HPDE6-E6E7 (cell line): Measurements from ENCODE around the gene SLC16A6.
"Not testable (repeated sequence)": the region's sequence is repeated elsewhere in the genome, so short reads cannot be mapped to it uniquely, and the experiment has no call there.

Source experiments
- DNase-seq: peaks from one replicate; pipeline ENCODE4 v3.0.0; 2011; ENCODE audit warnings: missing footprints; ENCODE audit errors: extremely low spot score

The SLC16A6 gene

DNA sequence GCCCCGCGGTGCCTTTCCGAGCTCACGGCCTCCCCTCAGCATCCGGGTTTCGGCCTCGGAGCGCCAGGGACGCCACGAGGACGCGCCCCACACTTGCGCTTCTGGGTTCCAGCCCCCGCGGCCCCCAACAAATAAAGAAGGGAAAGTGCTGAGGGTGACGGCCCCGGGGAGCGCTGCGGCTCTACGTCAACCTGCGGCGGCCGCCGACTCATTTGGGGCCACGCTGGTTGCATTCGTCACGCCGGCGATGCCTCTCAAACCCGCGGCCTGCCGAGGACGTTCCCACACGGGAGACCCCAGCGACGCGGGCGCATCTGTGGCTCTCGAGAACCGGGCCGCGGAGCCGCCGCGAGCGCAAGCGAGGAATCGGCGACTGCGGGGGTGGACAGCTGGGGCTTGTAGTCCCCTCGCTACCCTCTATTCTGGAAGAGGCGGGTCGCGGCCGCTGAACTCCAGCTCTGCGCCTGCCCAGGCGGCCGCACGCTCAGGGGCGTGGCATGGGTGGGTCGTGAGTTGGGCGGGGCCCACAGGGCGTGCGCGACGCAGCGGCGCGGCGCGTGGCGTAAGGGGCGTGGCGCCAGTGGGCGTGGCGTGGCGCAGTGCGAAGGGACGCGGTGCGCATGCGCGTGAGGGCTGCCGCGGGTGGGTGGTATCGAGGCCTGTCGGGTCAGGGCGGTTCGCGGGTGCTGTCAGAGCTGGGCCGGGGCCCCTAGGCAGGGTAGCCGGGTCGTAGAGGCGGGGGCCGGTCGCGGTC is 43.3 kb downstream of the SLC16A6 start, which contains the start of gene AMZ2:
Gene AMZ2, plus strand, starts transcription at position 599 of the 754 bp plus-strand sequence. CDS start 2,145 bp downstream, outside the sequence.
- DNase-seq = peak; percentile 81

GRCh38 chr17:68246271-68247028 is 44.5 kb downstream of the SLC16A6 start:
- no peak for DNase-seq

DNA sequence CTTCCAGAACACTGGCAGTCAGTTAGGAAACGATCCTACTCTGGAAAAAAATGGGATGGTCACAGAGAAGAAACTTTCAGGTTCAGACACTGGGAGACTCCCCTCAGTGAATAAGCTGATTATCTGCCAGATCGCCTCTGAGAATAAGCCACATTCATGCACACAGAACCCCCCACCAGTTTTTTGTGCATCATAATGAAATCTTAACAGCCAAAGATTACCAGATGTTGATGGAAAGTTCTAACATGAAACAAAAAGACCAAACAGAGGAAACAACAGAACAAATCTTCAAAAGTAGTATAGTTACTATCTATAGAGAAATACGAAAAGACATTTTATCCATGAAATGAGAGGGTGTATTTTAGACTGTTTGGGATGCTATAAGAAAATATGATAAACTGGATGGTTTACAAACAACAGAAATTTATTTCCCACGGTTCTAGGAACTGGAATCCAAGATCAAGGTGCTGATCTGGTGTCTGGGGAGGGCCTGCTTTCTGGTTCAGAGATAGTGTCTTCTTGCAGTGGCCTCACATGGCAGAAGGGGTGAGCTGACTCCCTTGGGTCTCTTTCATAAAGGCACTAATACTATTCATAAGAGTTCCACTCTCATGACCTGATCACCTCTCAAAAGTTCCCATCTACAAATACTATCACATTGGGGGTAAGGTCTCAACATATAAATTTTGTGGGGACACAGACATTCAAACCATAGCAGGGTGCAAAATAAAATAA is 51.1 kb downstream of the SLC16A6 start:
- no peak for DNase-seq

GRCh38 chr17:68238871-68239253 is 52.1 kb downstream of the SLC16A6 start:
- DNase-seq = no peak

DNA sequence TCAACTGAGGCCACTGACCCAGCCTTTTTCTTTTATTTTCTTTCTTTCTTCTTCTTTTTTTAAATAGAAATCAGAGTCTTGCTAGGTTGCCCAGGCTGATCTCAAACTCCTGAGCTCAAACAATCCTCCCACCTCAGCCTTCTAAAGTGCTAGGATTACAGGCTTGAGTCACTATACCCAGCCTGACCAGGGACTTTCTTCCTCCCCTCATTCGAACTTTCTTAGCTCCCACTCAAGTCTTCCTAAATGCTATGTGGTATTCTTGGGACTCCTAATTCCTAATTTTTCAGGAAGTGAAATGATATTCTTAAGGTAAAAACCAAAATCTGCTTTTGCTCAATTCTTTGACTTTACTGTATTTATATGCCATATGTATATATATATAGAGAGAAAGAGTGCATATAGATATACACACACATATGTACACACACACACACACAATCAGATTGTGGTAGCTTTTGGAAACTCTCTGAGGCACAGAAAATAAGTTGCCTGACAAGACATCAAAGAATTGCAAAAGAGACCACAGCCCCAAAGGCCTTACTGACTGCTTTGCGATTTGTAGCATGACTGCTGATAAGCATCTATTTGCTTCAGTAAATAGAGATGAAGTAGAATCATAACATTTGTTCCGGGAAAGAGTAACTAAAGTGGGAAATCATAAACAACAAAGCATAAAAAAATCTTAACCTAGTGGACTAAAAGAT is 52.6 kb downstream of the SLC16A6 start:
- DNase-seq = no peak

DNA sequence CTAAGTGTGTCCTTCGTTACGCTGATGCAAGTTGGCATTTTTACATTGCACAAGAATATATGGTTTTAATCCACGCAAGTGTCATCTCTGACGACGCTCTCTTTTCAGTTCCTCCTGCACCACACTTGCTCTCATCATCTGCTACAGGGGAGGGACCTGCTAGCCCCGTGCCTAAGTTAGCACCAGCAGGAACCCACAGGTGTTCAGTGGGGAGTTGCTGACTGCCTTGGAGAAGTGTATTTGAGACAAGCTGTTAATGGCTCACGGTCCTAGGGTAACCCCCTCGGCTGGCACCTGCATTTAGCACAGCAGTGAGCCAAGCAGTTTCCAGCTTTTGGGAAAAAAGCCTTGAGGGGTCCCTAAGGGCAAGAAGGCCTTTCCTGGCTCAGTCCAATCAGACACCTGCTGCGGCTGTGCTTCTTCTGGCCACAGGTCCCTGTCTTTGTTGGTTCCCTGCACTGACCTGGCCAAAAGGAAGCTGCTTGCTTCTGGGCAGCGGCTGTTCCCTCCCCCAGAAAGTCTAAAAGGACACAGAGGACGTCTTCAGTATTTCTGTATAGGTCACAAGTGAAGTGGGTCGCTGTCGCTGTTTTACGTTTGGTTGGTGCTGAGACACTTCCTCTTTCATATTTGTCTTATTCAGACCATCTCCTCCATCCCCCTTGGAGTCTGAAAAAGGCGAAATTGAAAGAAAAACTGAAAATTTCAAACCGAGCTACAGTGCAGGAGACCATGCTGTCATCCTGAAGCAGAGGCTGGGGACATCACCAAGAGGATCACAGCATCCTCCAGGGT is 53.4 kb downstream of the SLC16A6 start:
- not testable (repeated sequence) for DNase-seq

- not testable (repeated sequence) for DNase-seq
Measured at GRCh38 chr17:68235336-68235791, 55.6 kb downstream of the SLC16A6 start.

- DNase-seq = peak; percentile 89
Measured at GRCh38 chr17:68234726-68235335, 56.1 kb downstream of the SLC16A6 start.

DNA sequence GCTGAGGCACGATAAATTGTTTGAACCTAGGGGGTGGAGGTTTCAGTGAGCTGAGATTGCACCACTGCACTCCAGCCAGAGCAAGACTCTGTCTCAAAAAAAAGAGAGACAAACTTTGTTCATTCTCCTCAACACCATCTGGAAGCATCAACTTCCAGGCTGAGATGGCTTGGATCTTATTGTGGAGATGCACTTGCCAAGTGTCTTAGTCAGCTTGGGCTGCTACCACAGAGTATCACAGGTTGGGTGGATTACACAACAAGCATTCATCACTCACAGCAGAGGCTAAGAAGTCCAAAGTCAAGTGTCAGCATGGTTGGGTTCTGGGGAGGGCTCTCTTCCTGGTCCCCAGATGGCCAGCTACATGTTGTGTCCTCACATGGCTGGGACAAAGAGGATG is 58.2 kb downstream of the SLC16A6 start:
- DNase-seq = peak; percentile 14

- DNase-seq = no peak
Measured at GRCh38 chr17:68231541-68231940, 59.4 kb downstream of the SLC16A6 start.

DNA sequence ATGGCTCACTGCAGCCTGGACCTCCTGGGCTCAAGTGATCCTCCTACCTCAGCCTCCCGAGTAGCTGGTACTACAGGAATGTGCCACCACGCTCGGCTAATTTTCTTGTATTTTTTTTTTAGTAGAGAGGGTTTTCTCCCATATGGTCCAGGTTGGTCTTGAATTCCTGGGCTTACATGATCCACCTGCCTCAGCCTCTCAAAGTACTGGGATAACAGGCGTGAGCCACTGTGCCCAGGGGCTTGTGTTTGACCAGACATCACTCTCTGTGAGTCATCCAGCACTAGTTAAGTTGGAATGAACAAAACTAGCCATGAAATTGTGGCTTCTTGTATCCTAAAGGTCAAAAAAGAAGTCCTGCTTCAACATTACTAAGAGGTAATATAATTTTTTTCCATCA is 59.8 kb downstream of the SLC16A6 start:
- DNase-seq = not testable (repeated sequence)

DNA sequence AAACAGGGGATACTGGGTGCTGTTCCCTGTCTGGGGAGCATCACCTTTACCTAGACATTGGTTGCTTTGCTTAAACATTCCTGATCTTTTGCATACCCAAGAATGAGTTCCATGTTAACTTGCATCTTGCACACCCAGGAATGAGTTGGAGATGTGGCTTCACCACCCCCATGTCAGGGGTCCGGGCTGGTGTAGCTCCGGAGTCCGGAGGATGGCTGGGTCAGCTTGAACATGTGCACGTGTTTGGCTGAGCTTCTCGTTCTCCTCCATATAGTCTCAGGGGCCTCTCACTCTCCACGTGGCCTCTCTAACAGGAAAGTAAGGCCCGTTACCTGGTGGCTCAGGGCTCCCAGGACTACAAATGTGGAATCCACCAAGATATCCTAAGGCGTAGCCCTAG is 61.3 kb downstream of the SLC16A6 start:
- no peak for DNase-seq

DNA sequence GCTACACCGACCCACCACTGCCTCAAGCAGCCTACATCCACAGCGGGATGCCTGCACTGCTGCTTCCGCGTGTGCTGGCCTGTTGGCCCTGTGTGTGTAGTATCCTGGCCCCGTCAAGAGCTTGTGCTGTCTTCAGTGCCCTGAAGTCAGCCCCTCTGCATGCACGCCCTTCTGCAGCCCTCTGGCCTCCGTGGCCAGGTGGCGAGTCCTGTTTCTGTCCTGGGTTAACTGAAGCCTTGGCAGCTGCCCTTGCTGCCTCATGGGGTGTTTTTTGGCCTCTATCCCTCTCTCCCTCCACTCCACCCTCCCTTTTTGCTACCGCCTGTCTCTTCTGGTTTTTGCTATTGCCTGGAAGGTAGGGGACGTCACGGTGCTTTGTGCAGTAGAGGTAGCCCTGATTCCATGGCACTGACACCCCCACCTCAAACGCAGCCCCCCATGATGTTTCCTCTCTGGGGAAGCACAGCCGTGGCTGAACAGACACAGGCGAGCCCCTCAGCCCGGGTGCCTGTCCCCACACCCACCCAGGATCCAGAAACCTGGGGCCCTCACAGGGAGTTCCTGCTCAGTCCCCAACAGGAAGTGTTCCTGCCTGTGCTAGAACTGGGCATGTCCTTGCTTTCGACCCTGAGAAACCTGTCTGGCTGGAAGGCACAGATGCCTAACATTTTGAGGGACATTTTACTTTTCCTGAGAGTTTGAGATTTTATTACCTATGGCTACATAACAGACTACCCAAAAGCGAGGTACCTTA is 61.9 kb downstream of the SLC16A6 start:
- no peak for DNase-seq

GRCh38 chr17:68228039-68228680 is 62.8 kb downstream of the SLC16A6 start:
- DNase-seq = not testable (repeated sequence)

GRCh38 chr17:68225055-68225454 is 65.9 kb downstream of the SLC16A6 start:
- DNase-seq = not testable (repeated sequence)

DNA sequence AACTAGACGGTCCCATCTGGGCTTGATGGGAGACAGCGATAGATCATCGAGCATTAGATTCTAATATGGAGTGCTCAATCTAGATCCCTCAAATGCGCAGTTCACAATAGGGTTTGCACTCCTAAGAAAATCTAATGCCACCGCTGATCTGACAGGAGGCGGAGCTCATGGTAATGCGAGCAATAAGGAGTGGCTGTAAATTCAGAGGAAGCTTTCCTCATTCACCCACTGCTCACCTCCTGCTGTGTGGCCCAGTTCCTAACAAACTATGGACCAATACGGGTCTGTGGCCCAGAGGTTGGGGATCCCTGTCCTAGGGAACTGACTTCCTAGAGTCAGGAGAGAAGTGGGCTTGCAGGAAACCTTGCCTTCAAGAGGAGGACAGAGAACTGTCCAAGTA is 68.3 kb downstream of the SLC16A6 start:
- DNase-seq = no peak

- no peak for DNase-seq
Measured at GRCh38 chr17:68221786-68222185, 69.1 kb downstream of the SLC16A6 start.

DNA sequence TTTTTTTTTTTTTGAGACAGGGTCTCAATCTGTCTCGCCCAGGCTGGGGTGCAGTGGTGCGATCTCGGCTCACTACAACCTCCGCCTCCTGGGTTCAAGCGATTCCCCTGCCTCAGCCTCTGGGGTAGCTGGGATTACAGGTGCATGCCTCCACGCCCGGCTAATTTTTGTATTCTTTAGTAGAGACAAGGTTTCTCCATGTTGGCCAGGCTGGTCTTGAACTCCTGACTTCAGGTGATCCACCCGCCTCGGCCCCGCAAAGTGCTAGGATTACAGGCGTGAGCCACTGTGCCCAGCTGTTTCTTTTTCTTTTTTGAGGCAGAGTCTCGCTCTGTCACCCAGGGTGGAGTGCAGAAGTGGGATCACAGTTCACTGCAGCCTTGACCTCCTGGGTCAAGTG is 70.1 kb downstream of the SLC16A6 start:
- not testable (repeated sequence) for DNase-seq

- not testable (repeated sequence) for DNase-seq
Measured at GRCh38 chr17:68220186-68220585, 70.7 kb downstream of the SLC16A6 start.
